ENCODE measurements around the gene TTC16. TPM values are rescaled to one million over a fixed set of nuclear protein-coding genes. Genes with fewer than 3 reads are reported as not detected.
A peak's percentile ranks its signal among the peaks of the same experiment; 100 is the strongest.

Gene TTC16
- total and polyA plus RNA-seq, 2 donors (not counting 1 experiment from before 2014, with no cell fraction given): 0.25 TPM; not detected in 1

DNA sequence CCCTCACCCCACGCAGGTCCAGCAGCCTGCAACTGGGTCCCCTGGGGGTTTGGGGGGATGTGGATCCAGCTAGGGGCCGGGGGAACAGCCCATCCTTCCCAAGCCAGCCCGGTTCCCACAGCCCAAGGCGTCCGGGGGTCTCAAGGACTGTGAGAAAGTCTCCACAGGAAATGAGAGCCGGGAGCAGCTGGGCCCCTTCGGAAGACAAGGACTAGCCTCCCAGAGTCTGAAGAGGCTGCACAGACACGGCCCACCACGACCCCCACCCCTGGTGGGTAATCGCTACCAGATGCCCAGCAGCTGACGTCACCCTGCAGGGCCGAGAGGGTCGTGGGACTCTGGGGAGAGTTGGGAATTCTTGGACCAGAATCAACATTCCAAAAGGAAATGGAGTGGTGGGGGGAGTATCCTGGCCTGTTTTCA, 52.0 kb downstream of the TTC16 start:
- H3K9me3 Mint-ChIP-seq (ENCODE audit: insufficient read depth): no peaks in the 10 kb centered on the region
- Histone ChIP-seq H3K9me3 (ENCODE audit: control extremely low read depth in 1 of 3, control insufficient read depth in 2 of 3, insufficient read depth in 1 of 3, low read length in 2 of 3) (no peaks in the 10 kb centered on the region), H3K79me2 (ENCODE audit: control insufficient read depth, insufficient read depth, low read length) (peaks cover 94% of the 10 kb centered on the region), H3K4me2 (replicated peaks; ENCODE audit: low read depth, low read length, poor library complexity, severe bottlenecking) (peak overlapping the region; percentile 52), H3K4me1 (ENCODE audit: control insufficient read depth in 2 of 2, insufficient read depth in 2 of 2, low read length in 2 of 2) (peaks cover 44 to 68% of the 10 kb centered on the region in 2 donors), H3K36me3 (replicated peaks in 1 of 2; ENCODE audit: control extremely low read depth in 1 of 2, control insufficient read depth in 1 of 2, extremely low read depth in 1 of 2, insufficient read depth in 2 of 2, low read length in 1 of 2) (peaks cover 0 to 82% of the 10 kb centered on the region in 2 experiments), H3K27me3 (replicated peaks in 1 of 4; ENCODE audit: control extremely low read depth in 1 of 4, control insufficient read depth in 3 of 4, insufficient read depth in 4 of 4, low read length in 3 of 4) (no peaks in the 10 kb centered on the region), H3K9ac (ENCODE audit: low read length) (no peak overlapping the region), H3K27ac (ENCODE audit: low read length in 2 of 2) (peak overlapping the region in 1 of 2 donors; percentile 94), H3K4me3 (ENCODE audit: control extremely low read depth in 1 of 5, extremely low read depth in 1 of 5, insufficient read depth in 1 of 5, low read depth in 2 of 5, low read length in 4 of 5) (no peak overlapping the region), H2AFZ (ENCODE audit: insufficient read depth, low read depth, low read length, poor library complexity, severe bottlenecking) (no peak overlapping the region), H4K20me1 (ENCODE audit: control insufficient read depth, insufficient read depth, low read length, poor library complexity, severe bottlenecking) (peaks cover 98% of the 10 kb centered on the region)
- intact Hi-C loops (cut with micrococcal nuclease): no loop called here
- TF ChIP-seq EZH2 (IDR thresholded peaks at IDR 0.05; ENCODE audit: borderline replicate concordance, insufficient read depth, low read depth, low read length, poor library complexity, severe bottlenecking) (no peak), CTCF (IDR thresholded peaks at IDR 0.05) (no peak)
- DNase-seq (no peak), ATAC-seq (ENCODE audit: low read depth) (no peak)
- POLR2A ChIA-PET: interaction anchor here (0.5 kb wide), 1 partner anchor 368 kb away, joined by 3 read pairs; no protein-coding TSS in a partner anchor
- H3K4me1 Mint-ChIP-seq: peaks cover 81% of the 10 kb centered on the region
- WGBS (ENCODE audit: insufficient coverage): 80% methylated on average over 12 of the region's 13 CpGs
- no peak overlapping the region for H3K4me3 Mint-ChIP-seq
- peak overlapping the region; percentile 76 for H3K27ac Mint-ChIP-seq
- H3K27me3 Mint-ChIP-seq: no peaks in the 10 kb centered on the region
- CTCF ChIA-PET: interaction anchor here (0.9 to 2.9 kb wide), 4 partner anchors 24 to 153 kb away, joined by 4 to 18 read pairs (median 4); partner anchors contain the start of gene TOR2A

GRCh38 chr9:127768698-127769097, 52.8 kb downstream of the TTC16 start:
- Histone ChIP-seq H3K9ac (ENCODE audit: low read length) (no peak overlapping the region), H3K9me3 (ENCODE audit: control extremely low read depth in 1 of 3, control insufficient read depth in 2 of 3, insufficient read depth in 1 of 3, low read length in 2 of 3) (no peaks in the 10 kb centered on the region), H3K27ac (ENCODE audit: low read length in 2 of 2) (peak overlapping the region; percentile 11 to 94), H3K4me2 (replicated peaks; ENCODE audit: low read depth, low read length, poor library complexity, severe bottlenecking) (peak overlapping the region; percentile 52), H4K20me1 (ENCODE audit: control insufficient read depth, insufficient read depth, low read length, poor library complexity, severe bottlenecking) (peaks cover 98% of the 10 kb centered on the region), H3K79me2 (ENCODE audit: control insufficient read depth, insufficient read depth, low read length) (peaks cover 94% of the 10 kb centered on the region), H3K4me1 (ENCODE audit: control insufficient read depth in 2 of 2, insufficient read depth in 2 of 2, low read length in 2 of 2) (peaks cover 49 to 75% of the 10 kb centered on the region in 2 donors), H2AFZ (ENCODE audit: insufficient read depth, low read depth, low read length, poor library complexity, severe bottlenecking) (no peak overlapping the region), H3K27me3 (replicated peaks in 1 of 4; ENCODE audit: control extremely low read depth in 1 of 4, control insufficient read depth in 3 of 4, insufficient read depth in 4 of 4, low read length in 3 of 4) (no peaks in the 10 kb centered on the region), H3K36me3 (replicated peaks in 1 of 2; ENCODE audit: control extremely low read depth in 1 of 2, control insufficient read depth in 1 of 2, extremely low read depth in 1 of 2, insufficient read depth in 2 of 2, low read length in 1 of 2) (peaks cover 0 to 86% of the 10 kb centered on the region in 2 experiments), H3K4me3 (ENCODE audit: control extremely low read depth in 1 of 5, extremely low read depth in 1 of 5, insufficient read depth in 1 of 5, low read depth in 2 of 5, low read length in 4 of 5) (no peak overlapping the region)
- Mint-ChIP-seq H3K9me3 (ENCODE audit: insufficient read depth) (no peaks in the 10 kb centered on the region), H3K4me3 (peak overlapping the region; percentile 49), H3K4me1 (peaks cover 78% of the 10 kb centered on the region), H3K27ac (peak overlapping the region; percentile 76), H3K27me3 (no peaks in the 10 kb centered on the region)
- WGBS (ENCODE audit: insufficient coverage): 76% methylated on average over 8 of the region's 8 CpGs
- POLR2A ChIA-PET: interaction anchor here (3.6 kb wide), 1 partner anchor 11 kb away, joined by 18 read pairs; no protein-coding TSS in a partner anchor
- TF ChIP-seq CTCF (IDR thresholded peaks at IDR 0.05) (no peak), EZH2 (IDR thresholded peaks at IDR 0.05; ENCODE audit: borderline replicate concordance, insufficient read depth, low read depth, low read length, poor library complexity, severe bottlenecking) (no peak)
- CTCF ChIA-PET: interaction anchor here (1.9 kb wide), 1 partner anchor 34 kb away, joined by 8 read pairs; the partner anchor contains the start of gene TOR2A
- DNase-seq (no peak), ATAC-seq (ENCODE audit: low read depth) (no peak)
- intact Hi-C loops (cut with micrococcal nuclease): no loop called here
